Rectal smooth muscle tissue (tissue), 1 donor: ENCODE data around the gene IL34.

Source experiments
- H3K27ac ChIP-seq: one replicate; pipeline ENCODE4 v1.7.0; 2013; ENCODE audit warnings: low read depth, low read length, inconsistent platforms
- H3K27me3 ChIP-seq: one replicate; pipeline ENCODE4 v1.7.0; 2013; ENCODE audit warnings: low read length; ENCODE audit not compliant: control insufficient read depth, insufficient read depth
- H3K36me3 ChIP-seq: one replicate; pipeline ENCODE4 v1.7.0; 2013; ENCODE audit warnings: low read length; ENCODE audit not compliant: control insufficient read depth, insufficient read depth
- H3K4me1 ChIP-seq: one replicate; pipeline ENCODE4 v1.7.0; 2013; ENCODE audit warnings: low read length; ENCODE audit not compliant: control insufficient read depth, insufficient read depth
- H3K4me3 ChIP-seq: one replicate; pipeline ENCODE4 v1.7.0; 2013; ENCODE audit warnings: low read length
- H3K9ac ChIP-seq: one replicate; pipeline ENCODE4 v1.7.0; 2013; ENCODE audit warnings: low read length

The IL34 gene

DNA sequence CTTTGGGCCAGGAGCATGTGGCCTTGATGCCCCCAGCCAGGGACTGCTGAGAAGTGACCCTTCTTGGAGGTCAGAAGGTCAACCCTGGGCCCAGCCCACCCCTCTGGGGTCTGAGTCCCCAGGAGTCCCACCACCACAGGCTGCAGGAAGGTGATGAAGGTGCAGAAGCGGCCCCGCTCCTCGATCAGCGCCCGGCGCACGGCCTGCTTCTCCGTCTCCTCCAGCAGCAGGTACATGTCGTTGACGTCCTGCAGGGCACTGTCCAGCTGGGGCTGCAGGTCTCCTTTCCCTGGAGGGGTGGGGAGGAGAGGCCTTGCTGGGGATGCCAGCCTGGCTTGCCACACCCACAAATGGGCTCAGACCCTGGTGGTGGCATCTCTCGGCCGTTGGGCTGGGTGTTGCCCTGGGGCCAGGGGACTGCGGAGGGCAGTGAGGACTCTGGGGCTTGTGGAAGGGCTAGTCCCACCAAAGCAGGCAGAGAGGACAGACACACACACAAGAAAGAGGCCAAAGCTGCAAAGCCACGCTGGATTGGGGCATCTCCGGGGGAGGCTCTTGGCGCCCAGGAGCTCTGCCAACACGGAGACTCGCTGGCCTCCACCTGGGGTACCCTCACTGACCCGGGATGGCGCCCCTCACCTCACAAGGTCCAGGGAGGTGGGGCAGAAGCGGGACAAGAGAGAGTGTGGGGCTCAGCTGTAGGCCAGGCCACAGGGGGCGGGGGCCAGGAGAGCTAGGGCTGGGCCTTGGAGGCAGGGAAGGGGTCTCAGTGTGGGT, 31.9 kb downstream of the IL34 start:
- H3K9ac ChIP-seq: no peak overlapping the region

DNA sequence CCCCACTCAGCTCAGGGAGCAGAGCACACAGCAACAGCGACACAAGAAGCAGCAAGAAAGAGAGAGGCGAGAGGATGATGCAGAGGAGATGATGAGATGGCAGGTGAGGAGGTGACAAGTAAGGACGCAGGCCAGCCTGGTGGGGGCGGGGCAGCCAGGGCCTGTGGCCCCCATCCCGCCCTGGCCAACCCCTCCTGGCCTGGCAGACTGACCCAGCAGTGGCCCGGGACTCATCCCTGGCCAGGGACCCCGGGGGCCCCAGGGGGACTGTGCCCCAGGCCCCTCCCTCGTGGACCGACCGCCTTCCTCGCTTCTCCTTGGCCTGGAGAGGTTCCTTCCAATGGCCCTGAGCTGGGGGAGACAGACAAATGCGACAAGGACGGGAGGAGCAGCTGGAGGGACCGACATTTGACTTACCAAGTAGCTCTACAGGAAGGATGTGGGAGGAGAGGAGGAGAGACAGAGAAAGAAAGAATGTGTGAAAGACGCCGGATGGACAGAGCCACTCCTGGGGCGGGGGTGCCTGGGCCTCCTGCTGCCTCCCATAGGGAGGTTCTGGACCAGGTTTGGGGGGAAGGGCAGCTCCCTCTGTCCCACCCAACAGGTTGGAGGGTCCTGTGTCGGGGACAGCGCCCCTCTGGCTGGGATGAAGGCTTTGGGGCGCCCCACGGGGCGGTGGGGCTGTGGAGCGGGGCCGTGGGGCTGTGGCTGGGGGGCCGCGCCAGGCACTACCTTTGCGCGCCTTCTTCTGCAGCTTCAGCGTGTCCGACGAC, 32.7 kb downstream of the IL34 start:
- no peak overlapping the region for H3K4me3 ChIP-seq
- H3K9ac ChIP-seq: no peak overlapping the region
- no peaks in the 10 kb centered on the region for H3K27me3 ChIP-seq
- peaks cover 32% of the 10 kb centered on the region for H3K36me3 ChIP-seq
- H3K4me1 ChIP-seq: peaks cover 38% of the 10 kb centered on the region
- no peak overlapping the region for H3K27ac ChIP-seq

More for the DNA sequence above, 31.9 kb downstream of the IL34 start:
- H3K36me3 ChIP-seq: peaks cover 33% of the 10 kb centered on the region
- H3K4me1 ChIP-seq: peaks cover 30% of the 10 kb centered on the region
- no peak overlapping the region for H3K27ac ChIP-seq
- H3K27me3 ChIP-seq: no peaks in the 10 kb centered on the region
- no peak overlapping the region for H3K4me3 ChIP-seq

DNA sequence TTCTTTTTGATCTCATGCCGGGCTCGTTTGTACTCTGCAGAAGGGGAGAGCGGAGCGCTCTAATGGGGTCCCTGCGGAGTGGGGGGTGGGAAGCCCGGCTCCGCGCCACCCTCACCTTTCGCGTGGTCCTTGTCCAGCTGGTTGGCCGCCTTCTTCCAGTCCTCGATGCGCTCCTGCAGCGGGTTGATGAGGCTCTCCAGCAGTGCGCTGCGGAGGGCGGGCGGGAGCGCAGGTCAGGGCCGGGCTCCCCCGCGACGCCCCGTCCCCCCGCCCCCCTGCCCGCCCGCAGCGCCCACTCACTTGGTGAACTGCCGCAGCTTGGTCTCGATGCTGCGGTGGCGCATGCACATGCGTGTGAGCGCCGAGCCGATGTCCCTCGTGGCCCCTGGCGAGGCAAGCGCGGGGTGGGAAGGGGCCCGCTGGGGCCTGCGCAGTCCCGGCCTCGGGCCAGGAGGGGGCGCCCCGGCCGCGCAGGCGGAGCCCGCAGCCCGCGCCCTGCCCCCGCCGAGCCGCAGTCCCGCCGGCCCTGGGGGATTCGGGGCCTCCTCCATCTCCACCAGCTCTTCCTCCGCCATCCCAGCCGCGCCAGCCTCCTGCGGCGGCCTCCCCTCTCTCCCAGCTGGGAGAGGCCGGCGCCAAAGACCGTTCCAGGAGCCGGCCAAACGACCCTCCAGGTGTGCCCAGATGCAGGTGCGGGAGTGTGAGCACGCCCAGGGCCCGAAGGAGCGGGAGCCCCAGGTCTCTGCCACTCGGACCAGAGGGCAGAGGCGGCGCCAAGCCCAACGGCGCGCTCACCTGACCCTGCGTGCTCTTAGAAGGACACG, 33.5 kb downstream of the IL34 start:
- H3K27ac ChIP-seq: peak overlapping the region; percentile 68
- H3K27me3 ChIP-seq: no peaks in the 10 kb centered on the region
- no peak overlapping the region for H3K9ac ChIP-seq
- peaks cover 38% of the 10 kb centered on the region for H3K4me1 ChIP-seq
- H3K36me3 ChIP-seq: peaks cover 29% of the 10 kb centered on the region
- H3K4me3 ChIP-seq: no peak overlapping the region

DNA sequence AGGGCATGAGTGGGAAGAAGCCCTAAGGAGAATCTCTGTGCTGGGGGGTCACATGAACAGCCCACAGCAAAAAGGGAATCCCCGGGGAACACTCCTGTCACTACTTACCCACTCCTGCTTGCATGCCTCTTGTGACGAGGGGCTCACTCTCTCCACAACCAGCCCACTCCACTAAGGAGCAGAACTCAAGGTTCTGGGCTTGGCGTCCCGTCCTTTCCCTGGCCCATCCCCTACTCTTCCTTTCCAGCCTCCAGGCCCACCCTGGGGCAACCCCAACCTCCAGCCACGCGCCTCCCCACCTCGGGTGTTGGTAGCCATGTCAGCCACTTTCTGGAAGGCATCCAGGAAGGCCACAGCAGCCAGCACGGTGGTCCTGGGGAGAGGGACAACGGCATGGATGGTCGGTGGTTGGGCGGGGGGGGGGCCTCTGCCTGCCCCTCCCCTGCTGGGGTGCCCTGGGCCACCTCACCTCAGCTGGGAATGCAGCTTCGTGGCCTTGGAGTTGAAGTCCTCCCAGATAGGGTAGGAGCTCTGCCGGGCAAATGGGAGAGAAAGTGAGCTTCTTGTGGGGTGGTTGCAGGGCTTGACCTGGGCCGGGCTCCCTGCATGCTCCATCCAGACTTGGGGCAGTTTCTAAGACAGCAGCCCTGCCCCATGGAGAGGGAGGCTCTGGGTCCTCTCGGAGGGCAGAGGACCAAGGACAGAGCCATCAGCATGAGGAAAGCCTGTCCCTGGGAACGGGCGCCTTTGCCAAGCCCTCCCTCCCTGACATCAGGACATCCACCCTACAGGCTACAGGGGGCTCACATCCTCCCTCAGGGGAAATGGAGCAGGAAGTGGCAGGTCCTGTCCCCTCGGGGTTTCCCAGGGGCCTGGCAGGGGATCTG, 34.4 kb downstream of the IL34 start:
- H3K27ac ChIP-seq: peak overlapping the region; percentile 68
- H3K4me1 ChIP-seq: peaks cover 38% of the 10 kb centered on the region
- H3K36me3 ChIP-seq: peaks cover 27% of the 10 kb centered on the region
- H3K9ac ChIP-seq: no peak overlapping the region
- no peaks in the 10 kb centered on the region for H3K27me3 ChIP-seq
- H3K4me3 ChIP-seq: no peak overlapping the region

DNA sequence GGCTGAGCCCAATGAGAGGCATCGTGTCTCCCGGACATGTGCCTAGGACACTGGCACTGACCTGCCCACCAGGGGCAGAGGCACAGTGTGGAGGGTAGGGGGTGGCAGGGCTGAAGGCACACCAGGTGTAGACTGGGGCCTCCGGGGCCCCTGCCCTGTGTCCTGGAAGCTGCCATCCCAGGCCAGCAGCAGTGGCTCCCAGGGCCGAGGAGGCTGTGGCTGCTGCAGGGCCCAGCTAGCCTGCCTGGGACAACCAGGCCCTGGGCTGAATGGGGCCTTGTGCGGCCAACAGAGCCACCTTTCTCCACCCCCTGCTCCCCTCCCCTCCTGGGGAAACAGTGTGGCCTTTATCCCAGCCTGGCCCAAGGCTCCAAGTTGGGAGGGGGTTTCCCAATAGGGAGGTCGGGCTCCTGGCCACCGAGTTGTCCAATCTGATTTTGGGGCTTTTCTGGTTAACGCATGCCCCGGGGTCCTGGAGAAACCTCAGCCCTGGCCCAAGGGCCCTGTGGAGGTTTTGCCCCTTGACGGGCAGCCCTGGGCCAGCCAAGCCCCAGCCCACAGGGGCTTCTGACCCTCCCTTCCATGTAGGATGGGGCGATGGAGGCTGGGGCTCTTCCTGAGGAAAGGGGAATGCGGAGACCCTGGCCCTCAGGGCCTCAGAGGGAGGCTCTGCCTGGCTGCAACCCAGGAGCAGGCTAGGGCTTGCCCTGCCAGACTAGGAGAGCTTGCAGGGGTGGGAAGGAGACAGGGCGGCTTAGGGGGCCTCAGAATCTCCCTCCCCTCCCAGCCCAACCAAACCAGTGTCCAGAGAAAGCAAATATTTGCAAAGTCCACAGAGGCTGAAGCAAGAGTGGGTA, 35.3 kb downstream of the IL34 start:
- Histone ChIP-seq H3K4me3 (peak overlapping the region; percentile 34), H3K9ac (no peak overlapping the region), H3K27ac (peak overlapping the region; percentile 68), H3K27me3 (no peaks in the 10 kb centered on the region), H3K4me1 (peaks cover 42% of the 10 kb centered on the region), H3K36me3 (peaks cover 21% of the 10 kb centered on the region)

DNA sequence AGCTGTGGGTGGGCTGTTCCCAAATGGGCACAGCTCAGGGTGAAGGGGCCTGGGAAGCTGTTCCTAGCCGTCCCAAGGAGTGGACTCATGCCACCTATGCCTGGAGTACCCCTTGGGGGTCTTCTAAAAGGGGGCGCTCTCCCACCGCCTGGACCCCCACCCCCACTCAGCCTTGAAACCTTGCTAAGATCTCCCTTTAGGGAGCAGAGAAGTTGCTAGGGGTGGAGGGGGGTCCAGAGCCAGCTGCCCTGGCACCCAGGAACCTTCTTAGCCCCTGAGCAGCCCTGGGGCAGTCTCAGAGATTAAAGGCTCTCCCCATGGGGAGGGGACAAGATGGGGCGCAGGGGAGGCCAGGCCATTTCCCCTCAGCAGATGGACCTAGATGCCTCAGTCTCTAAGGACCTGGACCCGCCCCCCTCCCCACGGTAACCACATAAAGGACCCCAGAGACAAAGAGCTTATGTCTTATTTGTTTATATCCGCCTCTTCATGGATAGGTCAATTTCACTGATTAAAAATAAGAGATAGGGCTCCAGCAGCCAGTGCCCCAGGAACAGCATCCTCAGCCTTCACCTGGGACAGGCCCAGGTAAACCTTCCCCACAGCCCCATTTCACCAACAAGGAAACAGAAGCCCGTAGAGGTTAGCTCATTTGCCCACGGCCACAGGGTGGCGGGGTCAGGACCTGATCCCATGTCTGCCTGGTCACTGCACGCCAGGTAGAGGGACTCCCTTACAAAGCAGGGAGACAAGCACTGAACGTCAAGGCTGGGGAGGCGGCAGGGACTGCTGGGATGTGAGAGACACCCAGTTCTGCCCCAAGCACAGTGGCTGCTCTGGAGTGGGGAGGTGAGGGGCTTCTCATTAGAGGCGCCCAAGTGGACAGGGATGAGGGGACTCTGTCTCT, 36.1 kb downstream of the IL34 start:
- Histone ChIP-seq H3K4me1 (peaks cover 51% of the 10 kb centered on the region), H3K9ac (no peak overlapping the region), H3K4me3 (peak overlapping the region; percentile 34)

DNA sequence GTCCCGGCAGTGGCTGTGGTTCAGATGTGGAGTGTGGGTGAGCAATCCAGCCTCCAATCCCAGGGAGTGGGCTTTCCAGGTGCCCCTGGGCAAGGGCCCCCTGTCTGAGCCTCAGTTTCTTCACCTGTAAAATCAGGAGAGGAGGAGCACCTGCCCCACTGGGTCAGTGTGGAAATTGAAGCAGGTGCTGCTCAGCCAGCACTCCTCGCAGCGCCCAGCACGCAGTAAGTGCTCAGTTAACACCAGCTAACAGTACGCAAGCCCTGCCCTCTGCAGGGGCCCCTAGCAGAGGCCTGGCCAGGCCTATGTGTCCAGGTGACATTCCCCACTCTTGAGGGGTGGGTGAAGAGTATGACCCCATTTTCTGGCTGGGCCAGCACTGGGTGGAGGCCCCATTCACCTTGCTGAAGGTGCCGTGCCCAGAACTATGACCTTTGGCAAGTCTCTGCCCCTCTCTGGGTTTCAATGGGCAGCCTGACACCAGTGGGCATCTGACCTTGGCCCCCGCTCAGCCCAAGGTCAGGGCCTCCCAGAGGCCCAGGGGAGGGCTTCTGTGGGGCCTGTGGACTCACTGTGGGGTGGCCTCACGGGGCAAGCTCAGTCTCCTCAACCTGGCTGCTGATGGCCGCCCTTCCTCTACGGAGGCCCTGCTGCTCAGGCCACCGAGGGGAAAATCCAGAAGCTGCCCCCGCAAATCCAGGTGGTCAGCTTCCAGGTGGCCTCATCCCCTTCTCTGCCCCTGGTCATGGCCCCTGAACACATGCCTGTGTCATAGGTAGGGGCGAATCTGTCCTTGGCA, 37.0 kb downstream of the IL34 start:
- peak overlapping the region; percentile 62 for H3K4me3 ChIP-seq
- no peak overlapping the region for H3K9ac ChIP-seq
- no peaks in the 10 kb centered on the region for H3K27me3 ChIP-seq
- H3K27ac ChIP-seq: peak overlapping the region; percentile 89
- H3K36me3 ChIP-seq: peaks cover 9% of the 10 kb centered on the region
- H3K4me1 ChIP-seq: peaks cover 59% of the 10 kb centered on the region

More for the DNA sequence above, 36.1 kb downstream of the IL34 start:
- Histone ChIP-seq H3K27ac (peak overlapping the region; percentile 89), H3K36me3 (peaks cover 16% of the 10 kb centered on the region), H3K27me3 (no peaks in the 10 kb centered on the region)

DNA sequence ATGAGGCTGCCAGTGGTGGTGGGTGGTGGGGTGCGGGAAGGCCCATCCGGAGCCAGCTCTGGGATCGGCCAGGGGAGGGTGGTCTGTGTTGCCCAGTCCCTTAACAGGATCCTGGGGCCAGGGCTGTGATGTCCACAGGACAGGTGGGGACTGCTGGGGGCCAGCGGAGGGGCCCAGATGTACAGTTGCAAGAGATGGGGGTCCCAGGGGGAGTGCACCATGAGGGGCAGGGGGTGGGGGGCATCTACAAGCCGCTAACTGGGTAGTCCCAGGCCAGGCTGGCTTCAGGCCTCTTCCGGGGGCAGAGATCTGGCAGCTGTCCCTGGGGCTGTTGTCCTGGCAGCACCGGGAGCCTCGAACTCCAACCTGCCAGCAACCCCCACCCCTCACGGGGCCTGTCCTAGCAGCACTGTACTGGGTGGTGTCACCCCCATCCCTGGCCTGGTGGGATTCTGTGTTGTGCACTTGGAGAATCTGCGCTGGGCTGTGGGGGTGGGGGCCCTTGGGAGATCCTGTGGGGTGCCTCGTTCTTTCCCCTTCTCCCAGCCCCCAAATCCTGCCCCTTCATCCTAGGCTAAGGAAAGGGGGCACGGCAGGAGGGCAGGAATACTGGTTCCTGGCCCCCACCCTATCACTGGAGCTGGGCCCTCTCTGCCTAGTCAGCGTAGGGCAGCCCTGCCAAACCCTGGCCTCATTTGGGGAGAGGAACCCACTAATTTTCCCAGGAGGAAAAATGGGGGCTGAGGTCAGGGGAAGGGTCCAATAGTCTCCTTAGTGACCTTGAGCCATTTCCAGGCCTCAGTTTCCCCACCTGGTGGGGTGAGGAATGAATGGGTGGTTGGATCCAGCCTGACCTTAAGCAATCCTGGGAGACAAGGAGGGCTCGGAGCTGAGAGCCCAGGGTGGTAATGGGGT, 38.0 kb downstream of the IL34 start:
- Histone ChIP-seq H3K9ac (peak overlapping the region; percentile 10), H3K27me3 (no peaks in the 10 kb centered on the region), H3K4me3 (peak overlapping the region; percentile 75), H3K4me1 (peaks cover 70% of the 10 kb centered on the region), H3K27ac (peak overlapping the region; percentile 89), H3K36me3 (peaks cover 4% of the 10 kb centered on the region)
